GM23248 (cell line): ENCODE measurements around the gene HOXA4.

ENCODE experiments used
- EZH2 ChIP-seq: fragments of 200-600 bp; sonication (generic); IDR thresholded peaks from 2 replicates; pipeline ENCODE4 v1.6.1; 2018; ENCODE audit warnings: antibody characterized with exemption, mild to moderate bottlenecking; ENCODE audit not compliant: insufficient read depth, poor library complexity, severe bottlenecking
- EZH2phosphoT487 ChIP-seq: fragments of 200-600 bp; sonication (generic); IDR thresholded peaks from 2 replicates; pipeline ENCODE4 v1.6.1; 2018; ENCODE audit warnings: antibody characterized with exemption, moderate library complexity, mild to moderate bottlenecking, low read depth; ENCODE audit not compliant: insufficient read depth

- TF ChIP-seq EZH2 (no peak), EZH2phosphoT487 (no peak)
These were observed 17.3 kb downstream of the HOXA4 start for GRCh38 chr7:27112955-27113949.
